ENCODE results near the gene PKLR.
"Not testable (repeated sequence)": the region's sequence is repeated elsewhere in the genome, so short reads cannot be mapped to it uniquely, and the experiment has no call there.

PKLR gene

DNA sequence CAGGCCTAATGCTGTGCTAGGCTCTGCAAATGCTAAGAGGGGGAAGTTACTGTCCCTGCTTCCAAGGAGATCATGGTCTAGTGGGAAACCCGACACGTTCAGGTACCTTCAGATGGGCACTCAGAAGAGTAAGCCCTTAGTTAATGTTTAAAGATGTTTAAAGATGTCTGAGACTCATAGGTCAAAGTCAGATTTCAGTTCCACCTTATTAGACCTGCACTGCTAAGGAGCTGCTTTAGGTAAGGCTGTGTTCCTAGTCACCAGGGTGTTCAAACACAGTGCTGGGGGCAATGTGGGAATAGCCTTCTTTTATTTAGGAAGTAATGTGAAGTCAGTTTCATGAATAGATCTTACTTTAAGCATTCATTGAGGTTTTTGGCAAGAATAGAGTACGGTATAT is 15.7 kb upstream of the PKLR start:
- DNase-seq: no peak

DNA sequence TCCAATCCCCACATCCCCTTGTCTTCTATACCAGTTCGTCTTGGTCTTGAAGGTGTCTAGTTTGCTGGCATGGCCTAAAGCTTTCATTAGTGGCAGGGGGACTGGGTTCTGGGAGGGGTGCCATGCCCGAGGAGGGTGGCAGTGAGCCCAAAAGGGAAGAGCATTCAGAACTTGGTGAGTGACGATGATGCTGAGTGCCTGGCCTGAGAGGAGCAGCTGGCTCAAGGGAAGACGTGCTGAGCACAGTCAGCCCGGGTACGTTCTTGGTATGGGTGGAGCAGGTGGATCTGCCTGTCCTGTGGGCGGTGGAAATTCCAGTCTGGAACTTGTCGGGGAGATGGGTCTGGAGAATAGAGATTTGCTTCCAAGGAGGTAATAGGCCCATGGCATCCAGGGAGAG is 12.0 kb upstream of the PKLR start:
- no peak for DNase-seq

- DNase-seq: peak; percentile 64
Measured at GRCh38 chr1:155309423-155310021, 8.3 kb upstream of the PKLR start.

- peak; percentile 100 for DNase-seq
Measured at GRCh38 chr1:155308493-155309422, 7.5 kb upstream of the PKLR start, which contains the start of gene FDPS. Gene FDPS (plus strand): TSS chr1:155308866. CDS start chr1:155309790, 924 bp downstream.

DNA sequence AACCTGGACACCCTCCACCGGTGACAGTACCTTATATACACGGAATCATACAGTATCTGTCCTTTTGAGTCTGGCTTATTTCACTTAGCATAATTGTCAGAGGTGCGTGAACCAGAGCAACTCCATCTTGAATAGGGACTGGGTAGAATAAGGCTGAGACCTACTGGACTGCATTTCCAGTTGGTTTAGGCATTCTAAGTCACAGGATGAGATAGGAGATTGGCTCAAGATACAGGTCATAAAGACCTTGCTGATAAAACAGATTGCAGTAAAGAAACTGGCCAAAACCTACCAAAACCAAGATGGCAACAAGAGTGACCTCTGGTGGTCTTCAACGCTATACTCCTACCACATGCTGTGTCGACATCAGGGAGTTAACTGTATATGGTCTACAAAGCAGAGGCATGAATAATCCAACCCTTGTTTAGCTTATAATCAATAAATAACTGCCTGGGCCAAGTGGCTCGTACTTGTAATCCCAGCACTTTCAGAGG is 6.1 kb upstream of the PKLR start:
- DNase-seq: peak; percentile 32

- DNase-seq: no peak
Measured at GRCh38 chr1:155305881-155306391, 4.7 kb upstream of the PKLR start.

- DNase-seq: no peak
Measured at GRCh38 chr1:155304558-155305063, 3.4 kb upstream of the PKLR start.

DNA sequence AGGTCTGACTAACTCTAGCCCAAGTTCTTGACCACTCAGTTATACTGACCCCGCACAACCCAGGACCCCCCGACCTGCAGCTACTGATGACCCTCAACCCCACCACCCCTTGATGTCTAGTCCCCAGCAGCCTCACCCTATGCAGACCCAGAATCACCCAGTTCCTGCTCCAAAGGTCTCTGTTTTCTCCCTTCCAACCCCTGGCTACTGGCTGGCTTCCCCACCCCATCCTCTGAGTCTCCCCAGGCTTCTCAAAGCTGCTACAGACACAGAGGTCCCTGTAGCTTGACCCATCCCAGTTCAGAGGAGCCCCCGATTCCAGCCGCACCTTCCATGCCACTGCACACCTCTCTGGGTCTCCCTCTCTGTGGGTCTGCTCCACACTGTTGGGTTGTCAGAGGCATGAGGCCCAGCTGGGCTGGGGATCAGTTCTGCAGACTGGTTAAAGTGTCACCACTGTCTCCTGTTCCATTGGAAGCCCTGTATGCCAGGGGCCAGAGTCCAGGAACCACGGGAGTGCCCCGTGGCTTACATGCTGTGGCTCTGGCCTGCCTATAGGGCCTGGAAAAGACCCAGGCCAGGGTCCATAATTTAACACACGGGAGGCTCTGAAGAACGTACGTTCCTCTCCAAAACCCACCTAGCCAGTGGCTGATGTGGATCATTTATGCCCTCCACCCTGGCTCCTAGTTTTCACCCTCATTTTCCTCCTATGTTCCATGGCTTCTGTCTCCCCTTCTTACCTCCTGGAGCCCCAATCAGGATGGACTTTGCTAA is 497 bp downstream of the PKLR start:
- no peak for DNase-seq

DNA sequence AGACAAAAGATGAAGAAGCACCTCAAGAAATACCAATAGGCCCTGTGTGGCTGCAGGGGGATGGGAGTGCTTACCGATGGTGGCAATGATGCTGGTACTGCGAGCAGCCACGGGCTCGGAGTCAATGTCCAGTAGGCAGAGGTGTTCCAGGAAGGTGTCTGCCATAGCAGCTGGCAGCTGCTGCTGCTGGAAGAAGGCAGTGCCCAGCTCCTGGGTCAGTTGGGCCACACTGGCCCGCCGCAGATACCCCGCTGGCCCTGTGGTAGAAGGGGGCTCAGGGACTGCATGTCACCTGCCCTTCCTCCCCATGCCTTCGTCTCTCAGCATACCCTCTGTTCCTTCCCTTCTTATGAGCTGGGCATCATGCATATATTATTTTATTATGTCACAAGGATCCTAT is 1.2 kb downstream of the PKLR start:
- no peak for DNase-seq

- no peak for DNase-seq
Measured at GRCh38 chr1:155297384-155297783, 3.9 kb downstream of the PKLR start.

DNA sequence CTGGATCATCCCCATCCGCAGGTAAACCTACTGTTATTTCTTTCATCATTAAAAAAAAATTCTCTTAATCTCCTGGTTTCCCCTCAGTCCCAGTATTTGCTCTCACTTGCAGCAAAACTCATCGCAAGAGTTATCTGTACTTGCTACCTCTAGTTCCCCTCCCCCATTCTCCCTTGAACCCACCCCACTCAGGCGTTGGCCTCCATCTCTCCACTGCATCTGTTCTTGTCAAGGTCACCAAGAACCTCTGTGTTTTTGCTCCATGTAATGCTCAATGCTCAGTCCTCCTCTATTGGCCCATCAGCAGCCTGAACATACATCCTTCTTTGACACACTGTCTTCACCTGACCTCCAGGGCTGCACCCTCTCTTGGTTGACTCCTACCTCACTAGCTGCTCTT is 4.6 kb downstream of the PKLR start:
- no peak for DNase-seq

- DNase-seq: no peak
Measured at GRCh38 chr1:155295942-155296267, 5.3 kb downstream of the PKLR start.

GRCh38 chr1:155295183-155295941 is 5.9 kb downstream of the PKLR start:
- DNase-seq: no peak

DNA sequence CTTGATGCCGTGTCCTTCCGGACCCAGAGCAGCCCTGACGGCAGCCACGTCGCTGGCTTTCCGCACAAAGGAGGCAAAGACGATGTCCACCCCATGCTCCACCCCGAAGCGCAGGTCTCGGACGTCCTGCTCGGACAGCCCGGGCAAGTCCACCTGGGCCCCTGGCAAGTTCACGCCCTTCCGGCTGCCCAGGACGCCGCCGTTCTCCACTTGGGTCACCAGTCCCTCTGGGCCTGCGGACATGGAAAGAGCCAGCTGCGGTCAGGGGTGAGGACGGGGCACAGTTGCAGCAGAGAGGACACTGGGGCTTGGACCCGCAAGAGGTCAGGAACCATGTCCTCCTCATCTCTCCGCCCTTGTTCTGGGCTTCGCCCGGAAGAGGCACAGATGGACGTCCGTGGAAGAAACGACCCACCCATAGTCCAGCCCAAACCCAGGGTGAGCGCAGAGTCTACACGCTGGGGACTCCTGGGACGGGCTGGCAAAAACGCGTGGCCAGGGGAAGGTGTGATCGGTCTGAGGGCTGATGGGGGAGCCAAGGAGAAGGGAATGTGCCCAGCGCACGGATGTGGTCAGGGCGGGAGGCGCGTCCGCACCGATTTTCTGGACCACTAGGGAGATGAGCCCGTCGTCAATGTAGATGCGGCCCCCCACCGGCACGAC is 6.6 kb downstream of the PKLR start:
- DNase-seq: no peak

DNA sequence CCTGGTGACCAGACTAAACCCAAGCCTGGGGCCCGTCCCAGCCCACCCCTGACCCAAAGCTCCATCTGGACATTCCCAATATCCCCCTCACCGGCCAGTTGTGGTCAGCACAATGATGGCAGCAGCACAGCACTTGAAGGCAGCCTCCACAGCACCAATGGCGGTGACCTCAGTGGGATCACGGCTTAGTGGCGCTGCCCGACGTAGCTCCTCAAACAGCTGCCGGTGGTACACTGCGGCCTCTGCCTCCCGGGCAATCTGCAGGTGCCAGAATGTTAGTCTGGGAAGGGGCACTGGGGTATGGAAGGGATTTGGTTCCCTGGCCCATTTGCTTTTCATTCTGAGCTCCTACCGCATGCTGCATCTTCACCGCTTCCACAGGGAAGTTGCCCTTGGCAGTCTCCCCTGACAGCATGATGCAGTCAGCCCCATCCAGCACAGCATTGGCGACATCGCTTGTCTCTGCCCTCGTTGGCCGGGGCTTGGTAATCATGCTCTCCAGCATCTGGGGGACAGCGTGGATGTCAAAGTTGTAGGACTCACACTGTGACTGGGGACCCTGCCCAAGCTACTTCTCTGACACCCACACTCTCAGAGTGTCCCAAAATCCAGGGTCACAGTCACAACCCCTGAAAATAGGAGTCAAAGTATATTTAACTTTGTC is 8.0 kb downstream of the PKLR start:
- DNase-seq: no peak

- DNase-seq: not testable (repeated sequence)
Measured at GRCh38 chr1:155291006-155291405, 10.2 kb downstream of the PKLR start.

GRCh38 chr1:155287987-155288543 is 13.2 kb downstream of the PKLR start:
- DNase-seq: no peak

DNA sequence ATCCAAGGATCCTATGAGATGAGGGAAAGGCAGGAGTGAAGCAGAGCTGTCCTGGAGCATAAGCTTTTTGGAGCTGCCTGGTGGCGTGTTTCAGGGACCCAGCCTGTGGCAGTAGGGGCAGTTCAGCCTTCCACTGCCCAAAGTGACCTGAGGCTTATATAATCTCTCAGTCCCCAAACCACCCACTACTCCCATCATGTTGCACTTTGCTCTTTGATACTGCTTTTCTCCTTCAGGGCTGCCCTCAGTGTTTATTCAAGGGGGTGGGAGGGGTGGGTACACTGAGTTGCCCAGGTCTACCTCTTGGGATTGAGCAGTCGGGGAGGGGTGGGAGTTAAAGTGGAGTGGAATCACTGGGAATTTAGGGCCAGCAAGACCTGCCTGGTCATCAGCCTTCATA is 14.7 kb downstream of the PKLR start:
- DNase-seq: no peak

DNA sequence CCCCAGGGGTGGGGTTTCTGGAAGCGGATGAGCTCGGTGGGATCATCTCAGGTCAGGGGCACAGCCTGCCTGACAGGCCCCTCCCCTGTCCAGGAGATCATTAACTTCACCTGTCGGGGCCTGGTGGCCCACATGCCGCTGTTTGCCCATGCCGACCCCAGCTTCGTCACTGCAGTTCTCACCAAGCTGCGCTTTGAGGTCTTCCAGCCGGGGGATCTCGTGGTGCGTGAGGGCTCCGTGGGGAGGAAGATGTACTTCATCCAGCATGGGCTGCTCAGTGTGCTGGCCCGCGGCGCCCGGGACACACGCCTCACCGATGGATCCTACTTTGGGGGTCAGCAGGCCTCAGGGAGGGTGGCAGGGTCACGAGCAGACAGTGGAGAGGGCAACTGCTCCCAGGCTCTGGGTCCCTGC is 15.6 kb downstream of the PKLR start:
- no peak for DNase-seq

- no peak for DNase-seq
Measured at GRCh38 chr1:155285063-155285462, 16.2 kb downstream of the PKLR start.

- no peak for DNase-seq
Measured at GRCh38 chr1:155284476-155284875, 16.8 kb downstream of the PKLR start.

Data from NCI-H345 (cell line).